HG03103 (cell line): ENCODE measurements around the gene PPAN.

Source experiments
- ATAC-seq: cut with Tn5 transposase; IDR thresholded peaks from one replicate; pipeline ENCODE4 v1.9.1; 2021; ENCODE audit warnings: low read depth; ENCODE audit not compliant: unreplicated experiment

Gene PPAN

GRCh38 chr19:10106100-10106936 lies at the start of gene PPAN:
Gene PPAN, plus strand, starts transcription at chr19:10106362. Its CDS starts 33 bp downstream, at chr19:10106395.
- ATAC-seq: peak; percentile 43

DNA sequence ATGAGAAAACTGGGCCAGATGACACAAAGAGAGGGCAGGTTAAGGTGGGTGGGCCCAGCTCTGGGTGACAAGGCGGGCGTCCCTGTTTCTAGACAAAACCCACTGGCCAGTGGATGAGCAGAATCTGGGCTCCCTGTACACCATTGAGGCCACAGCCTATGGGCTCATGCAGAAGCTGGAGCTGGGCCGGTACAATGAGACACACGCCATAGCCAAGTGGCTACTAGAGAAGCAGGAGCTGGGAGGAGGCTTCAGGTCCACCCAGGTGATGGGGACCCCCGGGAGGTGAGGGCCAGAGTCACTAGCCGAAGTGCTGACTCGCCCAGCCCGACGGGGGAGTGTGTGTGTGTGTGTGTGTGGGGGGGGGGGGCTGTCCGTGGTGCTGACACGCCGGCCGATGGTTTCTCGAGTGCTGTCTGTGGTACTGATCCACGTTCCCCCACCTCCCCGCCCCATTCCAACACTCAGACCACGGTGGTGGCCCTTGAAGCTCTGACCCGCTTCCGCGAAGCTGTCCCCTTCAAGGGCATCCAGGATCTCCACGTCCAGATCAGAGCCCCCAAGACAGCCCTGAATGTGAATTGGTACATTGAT lies 44.3 kb upstream of the PPAN start:
- no peak for ATAC-seq

DNA sequence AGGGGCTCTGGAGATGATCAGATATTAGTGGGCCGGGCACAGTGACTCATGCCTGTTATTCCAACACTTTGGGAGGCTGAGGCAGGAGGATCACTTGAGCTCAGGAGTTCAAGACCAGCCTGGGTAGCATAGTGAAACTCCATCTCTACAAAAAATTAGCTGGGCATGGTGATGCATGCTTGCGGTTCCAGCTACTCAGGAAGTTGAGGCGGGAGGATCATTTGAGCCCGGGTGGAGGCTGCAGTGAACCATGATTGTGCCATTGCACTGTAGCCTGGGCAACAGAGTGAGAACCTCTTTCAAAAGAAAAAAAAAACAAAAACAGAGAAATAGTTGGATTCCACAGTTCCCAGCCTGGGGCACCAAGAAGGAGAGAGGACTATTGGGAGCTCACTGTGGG lies 38.0 kb upstream of the PPAN start:
- no peak for ATAC-seq

GRCh38 chr19:10069046-10069445 lies 37.1 kb upstream of the PPAN start:
- no peak for ATAC-seq

- no peak for ATAC-seq
Measured at GRCh38 chr19:10070730-10071446, 35.3 kb upstream of the PPAN start.

GRCh38 chr19:10074153-10074552 lies 32.0 kb upstream of the PPAN start:
- no peak for ATAC-seq

DNA sequence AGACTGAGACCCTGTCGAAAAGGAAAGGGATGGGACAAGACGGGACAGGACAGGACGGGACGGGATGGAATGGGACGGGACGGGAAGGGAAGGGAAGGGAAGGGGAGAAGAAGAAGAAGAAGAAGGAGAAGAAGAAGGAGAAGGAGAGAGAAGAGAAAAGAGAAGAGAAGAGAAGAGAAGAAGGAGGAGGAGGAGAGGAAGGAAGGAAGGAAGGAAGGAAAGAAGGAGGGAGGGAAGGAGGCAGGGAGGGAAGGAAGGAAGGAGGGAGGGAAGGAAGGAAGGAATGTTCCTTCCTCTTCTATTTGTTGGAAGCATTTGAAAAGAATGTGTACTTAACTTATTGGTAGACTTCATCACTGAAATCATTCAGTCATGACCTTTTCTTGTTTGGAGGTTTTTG lies 29.6 kb upstream of the PPAN start:
- ATAC-seq: no peak

DNA sequence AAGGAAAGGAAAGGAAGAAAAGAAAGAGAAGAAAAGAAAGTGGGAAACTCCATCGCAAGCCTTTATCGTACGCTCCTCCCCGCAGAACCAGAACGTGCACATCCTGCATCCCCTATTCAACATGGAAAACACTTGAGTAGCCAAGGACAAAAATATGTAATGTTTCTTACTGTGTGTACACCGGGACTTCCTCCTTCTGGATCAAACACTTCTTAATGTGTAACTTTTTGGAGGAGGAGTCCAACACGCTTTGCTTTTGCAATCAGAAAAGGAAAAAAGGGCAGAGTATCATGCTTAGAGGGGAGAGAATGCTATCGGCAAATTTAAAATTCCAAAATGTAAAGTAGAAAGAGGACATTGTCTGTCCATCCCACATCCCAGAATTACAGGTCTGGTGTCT lies 27.8 kb upstream of the PPAN start:
- no peak for ATAC-seq

DNA sequence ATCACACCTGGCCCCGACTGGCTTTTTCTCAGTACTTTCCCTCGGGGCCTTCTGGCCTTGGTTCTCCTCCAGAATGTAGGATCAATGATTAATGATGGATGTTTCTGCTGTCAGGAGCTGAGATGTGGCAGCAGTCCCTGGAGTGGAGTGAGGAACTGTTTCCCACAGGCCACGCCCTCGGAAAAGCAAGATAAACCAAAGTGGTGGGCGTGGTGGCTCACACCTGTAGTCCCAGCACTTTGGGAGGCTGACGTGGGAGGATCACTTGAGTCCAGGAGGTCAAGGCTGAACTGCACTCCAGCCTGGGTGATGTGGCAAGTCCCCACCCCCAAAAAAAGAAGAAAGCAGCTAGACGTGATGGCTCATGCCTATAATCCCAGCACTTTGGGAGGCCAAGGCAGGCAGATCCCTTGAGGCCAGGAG lies 27.1 kb upstream of the PPAN start:
- ATAC-seq: no peak

DNA sequence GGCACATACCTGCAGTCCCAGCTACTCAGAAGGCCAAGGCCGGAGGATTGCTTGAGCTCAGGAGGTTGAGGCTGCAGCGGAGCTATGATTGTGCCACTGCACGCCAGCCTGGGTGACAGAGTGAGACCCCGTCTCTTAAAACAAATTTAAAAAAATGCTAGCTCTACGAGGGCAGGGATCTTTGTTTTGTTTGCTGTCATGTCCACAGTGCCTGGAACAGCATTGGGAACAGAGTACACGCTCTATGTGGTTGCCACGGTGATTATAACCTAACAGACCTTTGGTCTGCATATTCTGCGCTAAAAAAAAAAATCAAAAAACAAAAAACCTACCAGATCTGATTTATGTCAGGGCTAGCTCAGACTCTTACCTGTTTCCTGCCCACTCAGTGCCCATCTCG lies 22.3 kb upstream of the PPAN start:
- no peak for ATAC-seq

- ATAC-seq: no peak
Measured at GRCh38 chr19:10084803-10085202, 21.4 kb upstream of the PPAN start.

DNA sequence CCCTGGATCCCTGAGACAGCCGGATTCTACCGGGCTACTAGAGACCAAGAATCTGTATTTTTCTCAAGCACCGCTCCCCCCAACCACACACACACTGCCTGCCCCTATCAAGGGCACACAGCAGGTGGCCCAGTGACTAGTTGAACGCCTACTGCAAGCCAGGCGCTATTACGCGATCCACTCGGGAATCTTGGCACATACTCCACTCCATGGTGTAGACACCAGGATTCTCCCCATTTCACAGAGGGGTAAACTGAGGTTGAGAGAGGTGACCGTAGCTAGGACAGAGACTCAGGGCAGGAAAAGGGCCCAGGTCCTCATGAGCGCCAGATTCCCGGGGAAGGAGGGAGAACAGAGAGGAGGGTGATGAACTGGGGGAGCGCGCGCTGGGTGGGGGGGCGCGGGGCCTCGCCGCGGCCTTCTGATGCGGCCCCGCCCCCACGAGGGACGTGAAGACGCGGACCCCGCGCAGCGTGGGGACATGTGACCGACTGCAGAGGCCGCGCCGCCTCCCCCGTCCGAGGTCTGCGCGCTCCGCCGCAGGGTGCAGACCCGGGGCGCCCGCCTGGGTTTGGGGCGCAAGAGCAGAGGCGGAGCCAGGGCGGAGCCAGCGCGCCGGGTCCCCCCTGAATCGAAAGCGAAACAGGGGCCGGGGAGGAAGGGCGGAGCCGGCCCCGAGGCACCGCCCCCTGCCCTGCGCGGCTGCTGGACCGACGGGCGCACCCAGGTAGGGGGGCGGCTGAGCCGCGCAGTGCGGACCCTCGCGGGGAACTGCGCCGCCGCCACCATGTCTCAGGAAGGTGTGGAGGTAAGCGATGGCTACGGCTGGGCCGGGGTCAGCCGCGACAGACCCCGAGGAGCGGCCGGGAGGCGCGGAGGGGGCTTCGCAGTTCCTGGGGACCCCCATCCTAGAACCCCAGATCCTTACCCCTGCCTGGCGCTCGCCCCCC lies 20.2 kb upstream of the PPAN start, which contains the start of gene SHFL:
SHFL (plus strand) TSS at position 677 of the 950 bp plus-strand sequence; CDS start at position 788, 111 bp downstream.
- ATAC-seq: peak; percentile 62

DNA sequence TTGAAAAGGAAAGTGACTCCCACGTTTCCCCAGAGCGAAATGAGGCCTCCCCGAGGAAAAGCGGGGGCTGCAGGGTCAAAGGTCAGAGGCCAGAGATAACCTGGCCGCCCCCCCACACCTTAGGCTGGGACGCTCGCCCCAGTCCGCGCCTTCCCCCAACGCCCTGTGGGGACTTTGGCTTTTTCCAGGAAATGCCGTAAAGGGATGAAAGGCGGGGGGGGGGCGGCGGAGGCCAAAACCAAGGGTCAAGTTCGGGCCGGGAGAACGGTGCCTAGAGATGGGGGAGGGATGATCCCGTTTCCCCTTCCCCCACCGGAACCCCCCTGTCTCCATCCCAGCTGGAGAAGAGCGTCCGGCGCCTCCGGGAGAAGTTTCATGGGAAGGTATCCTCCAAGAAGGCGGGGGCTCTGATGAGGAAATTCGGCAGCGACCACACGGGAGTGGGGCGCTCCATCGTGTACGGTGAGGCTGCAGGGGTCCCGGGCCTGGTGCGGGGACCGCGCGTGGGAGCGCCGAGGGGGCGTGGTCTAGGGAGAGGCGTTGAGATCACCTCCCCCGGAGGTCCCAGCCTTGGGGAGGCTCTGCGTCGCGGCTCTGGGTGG lies 19.5 kb upstream of the PPAN start:
- no peak for ATAC-seq

- no peak for ATAC-seq
Measured at GRCh38 chr19:10087296-10088061, 18.7 kb upstream of the PPAN start.

GRCh38 chr19:10088949-10089554 lies 17.1 kb upstream of the PPAN start:
- no peak for ATAC-seq

DNA sequence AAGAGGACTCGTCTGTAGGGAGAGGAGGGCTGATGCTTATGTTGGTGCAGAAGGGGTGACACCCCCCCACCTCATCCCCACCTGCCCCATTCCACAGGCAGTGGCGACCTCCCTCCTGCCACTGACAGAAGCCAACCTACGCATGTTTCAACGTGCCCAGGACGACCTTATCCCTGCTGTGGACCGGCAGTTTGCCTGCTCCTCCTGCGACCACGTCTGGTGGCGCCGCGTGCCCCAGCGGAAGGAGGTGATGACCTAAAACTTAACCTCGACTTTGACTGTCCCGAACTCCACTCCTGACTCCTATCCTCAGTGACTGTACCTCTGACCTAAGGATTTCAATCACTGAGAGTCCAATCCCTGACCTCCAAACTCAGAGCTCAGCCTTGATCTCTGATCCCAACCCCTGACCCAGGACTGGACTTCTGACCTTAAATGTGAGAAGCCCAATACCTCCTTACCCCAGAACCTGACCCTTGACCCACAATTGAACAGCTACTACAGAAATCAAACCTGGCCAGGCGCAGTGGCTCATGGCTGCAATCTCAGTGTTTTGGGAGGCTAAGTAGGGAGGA lies 16.3 kb upstream of the PPAN start:
- ATAC-seq: no peak

DNA sequence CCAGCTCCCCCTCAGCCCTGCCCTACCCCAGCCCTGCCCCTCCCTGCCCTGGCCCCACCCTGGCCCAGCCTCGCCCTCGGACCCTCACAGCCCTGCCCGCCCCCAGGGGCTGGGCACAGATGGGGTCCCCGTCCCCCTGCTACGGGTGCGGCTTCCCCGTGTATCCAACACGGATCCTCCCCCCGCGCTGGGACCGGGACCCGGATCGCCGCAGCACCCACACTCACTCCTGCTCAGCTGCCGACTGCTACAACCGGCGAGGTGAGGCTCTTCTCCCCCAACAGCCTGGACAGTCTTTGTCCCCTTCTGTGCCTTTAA lies 14.8 kb upstream of the PPAN start:
- no peak for ATAC-seq

DNA sequence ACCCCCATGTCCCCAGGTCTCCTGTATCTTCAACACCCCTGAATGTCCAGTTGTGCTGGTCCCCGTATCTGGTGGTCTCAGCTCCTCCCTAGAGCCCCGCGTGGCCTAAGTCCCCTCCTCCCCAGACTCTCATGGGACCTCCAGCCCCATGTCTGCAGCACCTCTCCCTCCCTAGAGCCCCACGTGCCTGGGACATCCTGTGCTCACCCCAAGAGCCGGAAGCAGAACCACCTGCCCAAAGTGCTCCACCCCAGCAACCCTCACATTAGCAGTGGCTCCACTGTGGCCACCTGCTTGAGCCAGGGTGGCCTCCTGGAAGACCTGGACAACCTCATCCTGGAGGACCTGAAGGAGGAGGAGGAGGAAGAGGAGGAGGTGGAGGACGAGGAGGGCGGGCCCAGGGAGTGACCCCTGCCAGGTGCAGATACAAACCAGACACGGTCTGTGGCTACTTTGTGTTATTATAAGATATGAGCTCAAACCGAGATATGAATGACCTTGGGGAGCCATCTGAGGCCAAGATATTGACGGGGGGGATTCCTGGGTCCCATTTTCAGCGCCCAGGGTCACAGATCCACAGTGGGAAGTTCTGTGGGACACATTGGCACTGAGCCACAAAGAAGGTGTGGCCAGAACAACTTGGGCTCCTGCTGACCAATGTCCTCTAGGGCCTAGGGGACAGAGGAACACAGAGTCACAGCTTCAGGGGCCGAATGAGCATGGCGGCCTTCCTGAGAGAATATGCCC lies 14.1 kb upstream of the PPAN start:
- ATAC-seq: no peak
